ENCODE measurements around the gene HLA-A.

Gene HLA-A

GRCh38 chr6:29989211-29989610 lies 46.9 kb downstream of the HLA-A start:
- no peak for DNase-seq (ENCODE audit: low read depth)

DNA sequence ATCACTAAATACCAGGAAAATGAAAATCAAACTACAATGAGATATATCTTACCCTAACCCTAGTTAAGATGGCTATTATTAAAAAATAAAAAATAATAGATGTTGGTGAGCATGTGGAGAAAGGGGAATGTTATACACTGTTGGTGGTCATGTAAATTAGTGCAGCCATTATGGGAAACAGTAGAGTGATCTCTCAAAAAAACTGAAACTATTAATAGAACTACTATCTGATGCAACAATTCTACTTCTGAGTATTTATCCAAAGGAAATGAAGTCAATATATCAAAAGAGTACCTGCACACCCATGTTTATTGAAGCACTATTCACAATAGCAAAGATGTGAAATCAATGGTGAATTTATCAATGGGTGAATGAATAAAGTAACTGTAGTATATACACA lies 48.6 kb downstream of the HLA-A start:
- no peak for DNase-seq (ENCODE audit: low read depth)

DNA sequence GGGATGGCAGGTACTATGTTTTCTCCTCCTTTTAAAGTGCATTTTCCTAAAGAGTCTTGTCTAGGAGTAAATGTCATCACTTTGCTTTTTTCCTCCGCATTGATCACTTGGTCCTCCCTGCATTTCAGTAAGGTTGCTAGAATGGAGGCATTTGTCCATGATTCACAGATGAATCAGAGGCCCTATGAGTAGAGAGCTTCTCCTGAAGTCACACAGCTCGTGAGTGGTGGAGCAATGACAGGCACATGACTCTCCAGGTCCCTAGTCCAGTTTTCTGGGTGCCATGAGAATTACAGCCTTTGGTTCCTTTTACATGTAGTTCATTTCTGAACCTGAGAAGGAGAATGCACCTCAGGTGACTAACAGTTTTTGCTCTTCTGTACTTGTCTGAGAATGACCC lies 50.5 kb downstream of the HLA-A start:
- no peak for DNase-seq (ENCODE audit: low read depth)

DNA sequence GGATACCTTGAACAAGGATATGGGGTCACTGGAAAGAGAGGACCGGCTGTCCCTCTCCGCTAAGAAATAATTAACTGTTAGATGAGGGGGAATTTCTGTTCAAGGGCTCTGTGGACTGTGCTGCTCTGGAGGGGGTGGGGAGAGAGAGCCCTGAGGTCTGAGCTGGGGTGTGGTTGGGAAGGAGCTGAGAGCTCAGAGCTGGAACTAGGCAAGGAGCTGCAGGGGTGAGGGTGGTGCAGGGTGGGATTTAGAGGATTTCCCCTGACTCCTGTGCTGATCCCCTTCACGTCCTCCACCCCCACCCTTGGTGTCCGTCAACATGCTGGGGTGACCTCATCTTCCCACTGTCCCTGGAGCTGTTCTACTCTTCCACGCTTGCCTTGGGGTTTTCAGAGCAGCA lies 52.5 kb downstream of the HLA-A start:
- no peak for DNase-seq (ENCODE audit: low read depth)

DNA sequence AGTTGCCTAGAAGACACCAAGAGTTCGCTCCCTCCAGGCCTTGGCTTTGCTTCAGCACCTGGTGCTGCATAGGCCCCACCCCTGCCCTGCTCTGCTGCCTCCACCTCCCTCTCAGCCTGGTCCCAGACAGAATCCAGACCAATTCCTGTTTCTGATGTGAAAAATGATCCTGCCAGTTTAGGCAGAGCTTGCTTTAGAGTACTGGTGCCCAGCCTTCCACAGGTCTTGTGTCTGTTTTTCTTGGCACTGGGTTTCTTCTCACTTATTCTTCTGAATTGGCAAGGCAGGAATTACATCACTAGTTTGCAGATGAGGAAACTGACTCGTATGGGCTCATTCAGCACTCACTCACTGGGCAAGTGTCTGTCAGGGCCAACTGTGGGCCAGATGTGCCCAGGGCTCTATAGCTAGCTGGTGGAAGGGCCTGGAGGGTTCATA lies 53.0 kb downstream of the HLA-A start:
- no peak for DNase-seq (ENCODE audit: low read depth)
